NCI-H2227 treated with DMSO at 0.1 percent for 48 hours (cell line): Measurements from ENCODE around the gene GNAT3.

Source experiments
- DNase-seq: peaks from one replicate; lab custom pipeline; 2025; lab: John Stamatoyannopoulos, UW

GNAT3 gene

GRCh38 chr7:80417211-80417793 is 94.6 kb downstream of the GNAT3 start:
- DNase-seq: no peak

DNA sequence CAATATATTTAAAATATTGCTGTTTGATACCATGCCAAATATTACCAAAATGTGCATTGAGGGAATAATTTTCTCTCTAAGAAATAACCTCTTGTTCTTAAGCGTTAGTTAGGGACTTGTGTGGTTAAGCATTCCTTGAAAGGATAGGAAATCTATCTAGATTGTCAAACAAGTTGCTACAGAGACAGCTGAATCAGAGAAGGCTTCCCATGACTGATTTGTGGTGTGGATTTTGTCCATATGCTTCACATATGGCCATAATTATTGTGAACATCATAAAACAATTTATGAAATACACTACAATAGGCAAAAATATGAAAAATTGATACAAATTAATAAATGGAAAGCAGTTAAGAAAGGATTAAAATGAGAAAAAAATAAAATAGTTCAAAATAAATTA is 96.3 kb downstream of the GNAT3 start:
- no peak for DNase-seq

DNA sequence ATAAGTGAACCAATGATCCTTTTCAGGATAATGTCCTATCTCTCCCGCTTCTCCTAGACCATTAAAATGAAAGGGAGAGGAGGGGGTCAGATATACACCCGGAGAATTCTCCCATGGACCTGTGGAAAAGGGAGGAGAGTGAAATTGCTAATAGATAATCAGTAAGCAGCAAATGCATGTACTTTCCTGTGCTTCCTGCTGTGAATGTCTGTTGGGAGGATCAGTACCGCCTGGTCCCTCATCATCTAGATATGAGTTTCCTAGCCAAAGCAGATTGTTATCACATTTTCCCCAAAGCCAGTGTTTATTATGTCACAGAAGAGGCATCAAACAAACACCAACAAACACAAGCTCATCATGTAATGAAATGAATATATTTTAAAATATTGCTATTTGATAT is 96.8 kb downstream of the GNAT3 start:
- no peak for DNase-seq

GRCh38 chr7:80414331-80414730 is 97.5 kb downstream of the GNAT3 start:
- no peak for DNase-seq

- no peak for DNase-seq
Measured at GRCh38 chr7:80413383-80413945, 98.4 kb downstream of the GNAT3 start.

GRCh38 chr7:80412842-80413241 is 99.0 kb downstream of the GNAT3 start:
- DNase-seq: no peak

- no peak for DNase-seq
Measured at GRCh38 chr7:80411621-80412020, 100.2 kb downstream of the GNAT3 start.

GRCh38 chr7:80410081-80410480 is 101.8 kb downstream of the GNAT3 start:
- no peak for DNase-seq
